ENCODE data around the gene TSPO. TPM values are rescaled to one million over a fixed set of nuclear protein-coding genes. Genes with fewer than 3 reads are reported as not detected.

TSPO gene
- total and polyA plus RNA-seq, 9 of the 15 experiments (the other 6 are each of a cell fraction or from before 2014, with no cell fraction given), result 4.9 to 126 (median 25.3) TPM

DNA sequence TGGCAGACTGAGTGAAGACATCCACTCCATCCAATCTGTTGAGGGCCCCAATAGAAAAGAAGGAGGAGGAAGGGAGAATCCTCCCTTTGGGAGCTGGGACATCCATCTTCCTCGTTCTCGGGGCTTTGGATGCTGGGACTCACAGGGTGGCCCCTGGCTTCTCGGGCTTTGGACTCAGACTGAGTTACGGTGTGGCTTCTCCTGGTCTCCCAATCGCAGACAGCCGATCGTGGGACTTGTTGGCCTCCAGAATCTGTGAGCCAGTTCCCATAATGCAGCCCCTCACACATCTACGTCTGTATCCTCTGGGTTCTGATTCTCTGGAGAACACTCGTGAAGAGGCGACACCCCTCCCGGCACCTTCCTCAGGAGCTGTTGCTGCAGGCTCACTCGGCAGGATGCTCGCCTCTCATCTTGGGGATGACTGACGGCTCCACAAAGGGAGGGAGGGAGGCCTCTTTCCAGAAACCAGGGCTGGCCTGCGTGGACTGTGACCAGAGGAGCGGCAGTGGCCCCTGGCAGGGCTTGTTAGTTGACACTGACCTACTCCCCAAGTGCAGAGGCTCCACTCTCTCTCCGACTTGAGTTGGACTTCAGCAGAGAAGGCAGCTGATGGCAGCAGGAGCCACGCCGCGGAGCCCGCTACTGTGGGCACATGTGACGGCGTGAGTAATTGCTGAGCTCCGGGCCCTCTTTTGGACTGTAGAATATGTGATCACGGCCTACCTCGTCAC is 50.3 kb downstream of the TSPO start:
- in situ Hi-C loops (cut with MboI), result no loop called here
- Histone ChIP-seq H3K27ac (ENCODE audit: extremely low read depth, low read depth, low read length) (no peak overlapping the region), H3K4me3 (no peak overlapping the region), H3K9me3 (replicated peaks; ENCODE audit: control insufficient read depth, insufficient read depth, low read depth, low read length) (no peaks in the 10 kb centered on the region), H3K4me1 (replicated peaks in 1 of 2; ENCODE audit: control insufficient read depth in 2 of 2, insufficient read depth in 2 of 2, low read length in 2 of 2) (peaks cover 0 to 10% of the 10 kb centered on the region in 2 experiments; a peak in 2 of 5 replicates), H4K20me1 (replicated peaks; ENCODE audit: control insufficient read depth, insufficient read depth, low read length) (no peaks in the 10 kb centered on the region), H2AFZ (ENCODE audit: low read depth, low read length) (no peak overlapping the region), H3K79me2 (ENCODE audit: control insufficient read depth, insufficient read depth, low read length) (no peaks in the 10 kb centered on the region), H3K9ac (ENCODE audit: insufficient read depth in 1 of 2, low read depth in 2 of 2, low read length in 2 of 2) (no peak overlapping the region), H3K36me3 (ENCODE audit: control insufficient read depth, insufficient read depth, low read length) (no peaks in the 10 kb centered on the region), H3K9me1 (ENCODE audit: control insufficient read depth, insufficient read depth, low read length) (no peaks in the 10 kb centered on the region), H3K4me2 (ENCODE audit: insufficient read depth, low read length) (no peak overlapping the region), H3K27me3 (ENCODE audit: control insufficient read depth in 2 of 2, insufficient read depth in 2 of 2, low read length in 2 of 2) (peaks cover 0 to 11% of the 10 kb centered on the region in 2 experiments; a peak in 3 of 5 replicates)
- WGBS (ENCODE audit: insufficient coverage, low coverage, missing lambda C conversion rate), result 63% methylated on average over 17 of the region's 26 CpGs
- no TSS peak for BruUV-seq (replicated peaks)
- DNase-seq (ENCODE audit: extremely low read depth in 1 of 4, low spot score in 3 of 4) (no peak), ATAC-seq (no peak), FAIRE-seq (no peak)
- intact Hi-C loops (cut with micrococcal nuclease), result no loop called here
- POLR2A ChIA-PET, result interaction anchor here (0.9 kb wide), 1 partner anchor 15 kb away, joined by 3 read pairs; no protein-coding TSS in a partner anchor
- CTCF ChIA-PET (ENCODE audit: low intra/inter-chr PET ratio), result no interaction called here
- no peak for TF ChIP-seq ARNT (IDR thresholded peaks at IDR 0.05)
- no peak for TF ChIP-seq CCAR2 (IDR thresholded peaks at IDR 0.05; ENCODE audit: low read depth, low read length)
- no peak for TF ChIP-seq TBP (optimal IDR thresholded peaks at IDR 0.05; ENCODE audit: low read depth, low read length)
- TF ChIP-seq KDM2B (CRISPR knock-in tag; IDR thresholded peaks at IDR 0.05), result no peak
- TF ChIP-seq, protein P1, sequence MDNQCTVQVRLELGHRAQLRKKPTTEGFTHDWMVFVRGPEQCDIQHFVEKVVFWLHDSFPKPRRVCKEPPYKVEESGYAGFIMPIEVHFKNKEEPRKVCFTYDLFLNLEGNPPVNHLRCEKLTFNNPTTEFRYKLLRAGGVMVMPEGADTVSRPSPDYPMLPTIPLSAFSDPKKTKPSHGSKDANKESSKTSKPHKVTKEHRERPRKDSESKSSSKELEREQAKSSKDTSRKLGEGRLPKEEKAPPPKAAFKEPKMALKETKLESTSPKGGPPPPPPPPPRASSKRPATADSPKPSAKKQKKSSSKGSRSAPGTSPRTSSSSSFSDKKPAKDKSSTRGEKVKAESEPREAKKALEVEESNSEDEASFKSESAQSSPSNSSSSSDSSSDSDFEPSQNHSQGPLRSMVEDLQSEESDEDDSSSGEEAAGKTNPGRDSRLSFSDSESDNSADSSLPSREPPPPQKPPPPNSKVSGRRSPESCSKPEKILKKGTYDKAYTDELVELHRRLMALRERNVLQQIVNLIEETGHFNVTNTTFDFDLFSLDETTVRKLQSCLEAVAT (IDR thresholded peaks at IDR 0.05), result no peak
- no peak for TF ChIP-seq ELF4 (CRISPR knock-in tag; IDR thresholded peaks at IDR 0.05)
- TF ChIP-seq, protein P2, sequence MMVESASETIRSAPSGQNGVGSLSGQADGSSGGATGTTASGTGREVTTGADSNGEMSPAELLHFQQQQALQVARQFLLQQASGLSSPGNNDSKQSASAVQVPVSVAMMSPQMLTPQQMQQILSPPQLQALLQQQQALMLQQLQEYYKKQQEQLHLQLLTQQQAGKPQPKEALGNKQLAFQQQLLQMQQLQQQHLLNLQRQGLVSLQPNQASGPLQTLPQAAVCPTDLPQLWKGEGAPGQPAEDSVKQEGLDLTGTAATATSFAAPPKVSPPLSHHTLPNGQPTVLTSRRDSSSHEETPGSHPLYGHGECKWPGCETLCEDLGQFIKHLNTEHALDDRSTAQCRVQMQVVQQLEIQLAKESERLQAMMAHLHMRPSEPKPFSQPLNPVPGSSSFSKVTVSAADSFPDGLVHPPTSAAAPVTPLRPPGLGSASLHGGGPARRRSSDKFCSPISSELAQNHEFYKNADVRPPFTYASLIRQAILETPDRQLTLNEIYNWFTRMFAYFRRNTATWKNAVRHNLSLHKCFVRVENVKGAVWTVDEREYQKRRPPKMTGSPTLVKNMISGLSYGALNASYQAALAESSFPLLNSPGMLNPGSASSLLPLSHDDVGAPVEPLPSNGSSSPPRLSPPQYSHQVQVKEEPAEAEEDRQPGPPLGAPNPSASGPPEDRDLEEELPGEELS (CRISPR knock-in tag; IDR thresholded peaks at IDR 0.05; ENCODE audit: borderline replicate concordance), result no peak
- TF ChIP-seq PCBP1 (IDR thresholded peaks at IDR 0.05; ENCODE audit: low read depth, low read length, poor library complexity, severe bottlenecking), result no peak
- TF ChIP-seq ZNF175 (CRISPR knock-in tag; IDR thresholded peaks at IDR 0.05; ENCODE audit: low read depth), result no peak
- TF ChIP-seq, protein P3, sequence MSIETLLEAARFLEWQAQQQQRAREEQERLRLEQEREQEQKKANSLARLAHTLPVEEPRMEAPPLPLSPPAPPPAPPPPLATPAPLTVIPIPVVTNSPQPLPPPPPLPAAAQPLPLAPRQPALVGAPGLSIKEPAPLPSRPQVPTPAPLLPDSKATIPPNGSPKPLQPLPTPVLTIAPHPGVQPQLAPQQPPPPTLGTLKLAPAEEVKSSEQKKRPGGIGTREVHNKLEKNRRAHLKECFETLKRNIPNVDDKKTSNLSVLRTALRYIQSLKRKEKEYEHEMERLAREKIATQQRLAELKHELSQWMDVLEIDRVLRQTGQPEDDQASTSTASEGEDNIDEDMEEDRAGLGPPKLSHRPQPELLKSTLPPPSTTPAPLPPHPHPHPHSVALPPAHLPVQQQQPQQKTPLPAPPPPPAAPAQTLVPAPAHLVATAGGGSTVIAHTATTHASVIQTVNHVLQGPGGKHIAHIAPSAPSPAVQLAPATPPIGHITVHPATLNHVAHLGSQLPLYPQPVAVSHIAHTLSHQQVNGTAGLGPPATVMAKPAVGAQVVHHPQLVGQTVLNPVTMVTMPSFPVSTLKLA (conservative IDR thresholded peaks at IDR 0.05), result no peak
- no peak for TF ChIP-seq C11orf30 (IDR thresholded peaks at IDR 0.05; ENCODE audit: low read depth)
- TF ChIP-seq RCOR1 (IDR thresholded peaks at IDR 0.05; ENCODE audit: borderline replicate concordance in 1 of 2, low read depth in 2 of 2, low read length in 2 of 2), result no peak
